Measurements from ENCODE around the gene XPOT.
"Not testable (repeated sequence)": the region's sequence is repeated elsewhere in the genome, so short reads cannot be mapped to it uniquely, and the experiment has no call there.

The XPOT gene, protein sequence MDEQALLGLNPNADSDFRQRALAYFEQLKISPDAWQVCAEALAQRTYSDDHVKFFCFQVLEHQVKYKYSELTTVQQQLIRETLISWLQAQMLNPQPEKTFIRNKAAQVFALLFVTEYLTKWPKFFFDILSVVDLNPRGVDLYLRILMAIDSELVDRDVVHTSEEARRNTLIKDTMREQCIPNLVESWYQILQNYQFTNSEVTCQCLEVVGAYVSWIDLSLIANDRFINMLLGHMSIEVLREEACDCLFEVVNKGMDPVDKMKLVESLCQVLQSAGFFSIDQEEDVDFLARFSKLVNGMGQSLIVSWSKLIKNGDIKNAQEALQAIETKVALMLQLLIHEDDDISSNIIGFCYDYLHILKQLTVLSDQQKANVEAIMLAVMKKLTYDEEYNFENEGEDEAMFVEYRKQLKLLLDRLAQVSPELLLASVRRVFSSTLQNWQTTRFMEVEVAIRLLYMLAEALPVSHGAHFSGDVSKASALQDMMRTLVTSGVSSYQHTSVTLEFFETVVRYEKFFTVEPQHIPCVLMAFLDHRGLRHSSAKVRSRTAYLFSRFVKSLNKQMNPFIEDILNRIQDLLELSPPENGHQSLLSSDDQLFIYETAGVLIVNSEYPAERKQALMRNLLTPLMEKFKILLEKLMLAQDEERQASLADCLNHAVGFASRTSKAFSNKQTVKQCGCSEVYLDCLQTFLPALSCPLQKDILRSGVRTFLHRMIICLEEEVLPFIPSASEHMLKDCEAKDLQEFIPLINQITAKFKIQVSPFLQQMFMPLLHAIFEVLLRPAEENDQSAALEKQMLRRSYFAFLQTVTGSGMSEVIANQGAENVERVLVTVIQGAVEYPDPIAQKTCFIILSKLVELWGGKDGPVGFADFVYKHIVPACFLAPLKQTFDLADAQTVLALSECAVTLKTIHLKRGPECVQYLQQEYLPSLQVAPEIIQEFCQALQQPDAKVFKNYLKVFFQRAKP

GRCh38 chr12:64403707-64404469 lies at the start of gene XPOT:
XPOT (plus strand) TSS chr12:64404392; CDS start chr12:64410036, 5,644 bp downstream.
- DNase-seq (ENCODE audit: low read depth), result peak; percentile 97

DNA sequence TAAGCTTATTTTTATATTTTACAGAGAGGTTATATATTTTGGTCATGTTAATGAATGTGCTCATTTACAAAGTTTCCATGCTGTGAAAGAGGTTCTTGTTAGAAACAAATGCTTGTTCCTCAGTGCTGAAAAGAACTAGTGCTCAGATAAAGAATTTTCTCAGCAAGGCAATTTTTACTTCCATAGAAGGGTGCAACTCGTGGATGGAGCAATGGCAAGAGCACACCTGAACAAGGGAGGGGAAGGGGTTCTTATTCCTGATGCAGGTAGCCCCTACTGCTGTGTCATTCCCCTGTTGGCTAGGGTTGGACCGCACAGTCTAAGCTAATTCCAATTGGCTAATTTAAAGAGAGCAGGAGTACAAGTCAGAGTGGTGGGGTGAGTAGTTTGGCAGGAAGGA lies 48.0 kb upstream of the XPOT start:
- DNase-seq (ENCODE audit: low read depth), result not testable (repeated sequence)

DNA sequence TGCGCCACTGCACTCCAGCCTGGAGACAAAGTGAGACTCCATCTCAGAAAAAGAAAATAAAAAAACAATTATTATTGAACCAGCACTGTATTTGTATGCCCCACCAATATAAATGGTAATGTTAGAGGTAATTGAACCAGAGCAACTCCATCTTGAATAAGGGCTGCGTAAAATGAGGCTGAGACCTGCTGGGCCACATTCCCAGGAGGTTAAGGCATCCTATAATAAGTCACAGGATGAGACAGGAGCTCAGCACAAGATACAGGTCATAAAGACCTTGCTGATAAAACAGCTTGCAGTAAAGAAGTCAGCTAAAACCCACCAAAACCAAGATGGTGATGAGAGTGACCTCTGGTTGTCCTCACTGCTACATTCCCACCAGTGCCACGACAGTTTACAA lies 43.0 kb upstream of the XPOT start:
- DNase-seq (ENCODE audit: low read depth), result not testable (repeated sequence)

DNA sequence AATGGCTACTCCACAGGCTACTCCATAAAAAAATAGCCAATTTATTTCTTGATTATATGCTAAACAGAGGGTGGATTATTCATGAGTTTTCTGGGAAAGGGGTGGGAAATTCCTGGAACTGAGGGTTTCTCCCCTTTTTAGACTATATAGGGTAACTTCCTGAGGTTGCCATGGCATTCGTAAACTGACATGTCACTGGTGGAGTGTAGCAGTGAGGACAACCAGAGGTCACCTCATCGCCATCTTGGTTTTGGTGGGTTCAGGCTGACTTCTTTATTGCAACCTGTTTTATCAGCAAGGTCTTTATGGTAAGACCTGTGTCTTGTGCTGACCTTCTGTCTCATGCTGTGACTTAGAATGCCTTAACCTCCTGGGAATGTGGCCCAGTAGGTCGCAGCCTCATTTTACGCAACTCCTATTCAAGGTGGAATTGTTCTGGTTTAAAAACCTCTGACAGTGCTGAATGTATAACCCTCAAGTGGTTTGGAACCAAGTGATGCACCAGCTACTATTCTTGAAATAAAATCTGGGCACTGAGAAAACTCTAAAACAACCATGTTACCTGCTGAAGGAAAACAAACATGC lies 41.4 kb upstream of the XPOT start:
- DNase-seq (ENCODE audit: low read depth), result no peak

- no peak for DNase-seq (ENCODE audit: low read depth)
Measured at GRCh38 chr12:64383675-64384074, 20.5 kb upstream of the XPOT start.

DNA sequence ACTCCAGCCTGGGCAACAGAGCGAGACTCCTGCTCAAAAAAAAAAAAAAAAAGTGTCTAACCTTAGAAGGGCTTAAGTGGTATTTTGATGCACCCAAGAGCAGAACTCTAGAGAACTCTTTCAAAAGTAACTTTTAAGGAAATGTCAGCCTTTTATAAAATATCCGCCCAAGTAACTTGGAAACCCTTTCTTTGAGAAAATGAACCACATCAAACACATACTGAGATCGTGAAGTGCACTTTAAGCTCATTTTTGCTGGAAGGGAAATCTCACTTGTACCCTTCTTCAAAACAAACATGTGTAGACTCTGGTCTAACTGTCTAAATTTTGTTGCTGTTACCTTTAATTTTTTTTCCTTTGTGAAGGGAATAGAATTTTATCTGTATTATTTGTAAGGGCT lies 19.2 kb upstream of the XPOT start:
- no peak for DNase-seq (ENCODE audit: low read depth)

DNA sequence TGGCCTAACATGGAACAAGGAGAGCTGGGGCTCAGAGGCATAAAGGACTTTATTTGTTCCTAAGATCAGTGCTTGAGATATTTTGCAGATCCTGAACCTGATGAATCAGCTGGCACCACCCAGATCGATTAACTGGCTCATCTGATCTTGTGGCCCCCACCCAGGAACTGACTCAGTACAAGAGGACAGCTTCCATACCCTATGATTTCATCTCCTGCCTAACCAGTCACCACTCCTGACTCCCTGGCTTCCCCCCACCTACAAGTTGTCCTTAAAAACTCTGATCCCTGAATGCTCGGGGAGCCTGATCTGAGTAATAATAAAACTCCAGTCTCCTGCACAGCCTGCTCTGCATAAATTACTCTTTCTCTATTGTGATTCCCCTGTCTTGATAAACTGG lies 18.7 kb upstream of the XPOT start:
- DNase-seq (ENCODE audit: low read depth), result no peak

- no peak for DNase-seq (ENCODE audit: low read depth)
Measured at GRCh38 chr12:64387197-64387816, 16.9 kb upstream of the XPOT start.

DNA sequence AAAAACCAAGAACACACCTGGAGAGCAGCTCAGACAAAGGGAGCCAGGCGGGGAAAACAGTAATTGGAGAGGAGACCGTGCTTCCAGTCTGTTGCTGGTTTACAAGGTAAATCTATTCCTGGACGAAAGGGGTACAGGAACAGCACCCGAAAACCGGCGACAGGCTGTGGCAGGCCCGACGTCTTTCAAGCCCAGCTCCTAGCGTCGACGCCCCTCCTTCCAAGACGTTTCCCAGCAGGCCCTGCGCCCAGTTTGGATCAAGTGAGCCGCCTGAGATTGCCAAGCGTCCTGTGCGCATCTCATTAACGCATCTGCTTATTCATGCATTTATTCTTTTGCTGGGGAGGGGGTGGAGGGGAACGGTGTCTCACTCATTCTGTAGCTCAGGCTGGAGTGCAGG lies 15.0 kb upstream of the XPOT start:
- no peak for DNase-seq (ENCODE audit: low read depth)

DNA sequence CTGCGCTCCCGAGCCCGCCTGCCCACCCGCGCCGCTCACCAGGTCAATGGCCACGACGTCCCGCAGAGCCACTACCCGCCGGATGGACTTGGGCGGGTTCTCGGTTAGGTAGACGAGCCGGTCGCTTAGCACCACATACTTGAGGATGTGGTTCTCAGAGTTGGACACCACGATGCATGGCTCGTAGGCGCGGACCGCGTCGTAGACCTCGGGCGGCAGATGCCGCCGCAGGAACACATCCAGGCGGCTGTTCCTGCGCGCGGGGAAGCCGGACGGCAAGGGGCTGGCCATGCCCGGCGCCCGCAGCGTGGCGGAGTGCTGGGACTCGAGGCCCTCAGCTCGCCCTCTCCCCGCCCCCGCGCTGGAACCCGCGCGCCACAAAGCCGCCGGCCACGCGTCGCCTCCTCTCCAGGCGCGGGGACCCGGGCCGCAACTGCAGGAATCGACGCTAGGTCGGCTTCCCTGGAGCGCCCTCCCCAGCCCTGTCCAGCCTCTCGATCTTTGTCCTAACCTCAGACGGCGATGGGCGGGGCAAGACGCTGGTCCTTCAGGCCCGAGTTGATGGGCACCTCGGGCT lies 13.8 kb upstream of the XPOT start, which contains the start of gene C12orf56:
TSS of gene C12orf56 (minus strand) at position 484 of the 577 bp plus-strand sequence. CDS start at position 291, 193 bp downstream.
- no peak for DNase-seq (ENCODE audit: low read depth)

- DNase-seq (ENCODE audit: low read depth), result no peak
Measured at GRCh38 chr12:64392221-64392620, 12.0 kb upstream of the XPOT start.

DNA sequence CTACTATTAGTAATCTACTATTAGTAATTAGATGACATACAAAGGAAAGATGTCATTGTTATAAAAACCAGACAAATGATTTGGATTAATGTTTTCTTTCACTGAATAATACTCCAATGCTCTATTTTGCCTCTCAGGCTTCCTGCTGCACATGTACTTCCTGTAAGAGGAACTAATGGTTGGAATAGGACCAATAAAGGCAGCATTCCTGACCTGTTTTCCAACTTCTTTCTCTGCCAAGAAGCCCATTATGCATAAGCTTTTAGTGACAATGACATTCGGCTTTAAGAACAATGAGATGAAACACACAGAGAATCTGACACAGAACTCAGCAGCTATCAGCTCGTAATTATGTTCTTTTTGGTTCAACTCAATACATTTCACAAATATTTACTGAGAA lies 8.5 kb upstream of the XPOT start:
- DNase-seq (ENCODE audit: low read depth), result no peak

- DNase-seq (ENCODE audit: low read depth), result no peak
Measured at GRCh38 chr12:64400041-64400440, 4.2 kb upstream of the XPOT start.

DNA sequence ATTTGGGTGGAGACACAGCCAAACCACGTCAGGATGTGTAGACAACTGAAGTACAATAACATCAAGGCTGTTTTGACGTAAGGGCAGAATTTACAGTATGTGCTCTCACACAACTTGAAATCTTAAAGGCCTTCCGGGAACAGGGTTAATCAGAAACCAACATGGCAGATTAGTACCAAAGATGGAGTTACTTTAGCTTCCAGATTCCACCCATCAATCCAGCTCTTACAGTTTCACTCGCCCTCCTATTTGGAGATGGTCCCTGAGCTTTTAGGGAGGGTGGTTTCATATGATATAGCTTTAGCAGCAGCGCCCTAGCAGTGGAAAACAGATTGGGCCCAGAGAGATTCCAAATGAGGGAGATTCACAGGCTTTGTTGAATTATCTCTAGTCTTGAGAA lies 2.0 kb upstream of the XPOT start:
- DNase-seq (ENCODE audit: low read depth), result no peak

DNA sequence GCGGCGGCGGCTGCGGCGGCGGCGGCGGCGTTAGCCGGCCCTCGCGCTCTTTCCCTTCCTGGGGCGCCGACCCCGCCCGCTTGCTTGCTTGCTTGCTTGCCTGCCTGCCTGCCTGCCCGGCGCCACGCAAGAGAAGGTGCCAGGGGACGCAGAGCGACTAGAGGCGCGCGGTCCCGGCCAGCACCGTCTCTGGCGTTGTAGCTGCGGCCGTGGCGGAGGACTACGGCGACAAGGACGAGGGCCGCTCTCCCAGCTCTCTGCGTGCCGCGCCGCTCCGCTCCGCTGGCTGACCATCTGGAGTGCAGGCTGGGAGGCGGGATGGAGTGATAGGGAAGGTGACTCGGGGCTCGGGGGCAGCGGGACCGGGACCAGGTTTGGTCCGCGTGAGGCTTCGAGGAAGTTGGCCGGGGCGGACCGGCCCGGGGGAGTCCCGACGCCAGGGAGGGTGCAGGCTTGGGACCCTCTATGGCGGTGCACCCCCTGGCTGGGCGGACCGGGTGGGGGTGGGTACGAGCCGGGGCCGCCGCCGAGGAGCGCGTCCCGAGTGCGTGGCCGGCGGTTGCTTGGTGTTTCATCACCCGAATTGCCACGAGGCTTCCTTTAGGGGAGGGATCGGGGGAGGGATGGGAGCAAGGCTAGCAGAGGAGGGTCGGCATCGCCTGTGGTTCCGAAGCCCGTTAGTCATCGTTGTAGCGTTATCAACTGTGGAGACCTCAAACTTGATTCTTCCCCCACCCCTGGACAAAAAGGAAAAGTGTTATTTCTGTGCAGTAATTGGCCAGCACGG lies 471 bp downstream of the XPOT start:
- peak; percentile 85 for DNase-seq (ENCODE audit: low read depth)

DNA sequence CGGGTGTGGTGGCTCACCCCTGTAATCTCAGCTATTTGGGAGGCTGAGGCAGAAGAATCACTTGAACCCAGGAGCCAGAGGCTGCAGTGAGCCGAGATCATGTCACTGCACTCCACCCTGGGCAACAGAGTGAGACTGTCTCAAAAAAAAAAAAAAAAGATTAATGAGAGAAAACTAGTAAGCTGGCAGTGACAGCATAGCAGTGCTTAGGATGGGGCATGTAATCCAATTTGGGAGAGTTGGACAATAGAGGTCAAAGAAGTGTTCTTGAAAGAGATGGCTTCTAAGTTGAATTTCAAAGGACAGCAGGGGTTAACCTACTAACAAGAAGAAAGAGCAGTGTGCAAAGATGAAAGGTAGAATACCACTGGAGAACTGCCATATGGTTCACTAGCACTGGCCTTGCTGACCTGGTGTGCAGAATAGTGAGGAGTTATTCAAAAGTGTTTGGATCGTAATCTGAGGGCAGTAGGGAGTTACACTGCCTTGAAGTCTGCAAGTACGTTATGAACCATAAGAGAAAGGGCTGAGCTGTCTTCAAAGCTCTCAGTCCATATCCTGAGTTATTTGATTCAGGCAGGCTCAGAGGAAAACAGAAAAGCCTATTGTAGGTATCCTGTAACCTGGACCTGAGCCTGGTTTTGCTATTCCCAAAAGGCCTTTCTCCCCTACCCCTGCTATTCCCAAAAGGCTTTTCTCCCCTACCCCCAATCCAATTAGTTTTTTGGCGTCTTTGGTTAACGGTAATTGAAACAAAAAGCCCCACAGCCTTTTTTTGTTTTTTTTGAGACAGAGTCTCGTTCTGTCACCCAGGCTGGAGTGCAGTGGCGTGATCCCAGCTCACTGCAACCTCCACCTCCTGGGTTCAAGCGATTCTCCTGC lies 3.4 kb downstream of the XPOT start:
- DNase-seq (ENCODE audit: low read depth), result no peak

DNA sequence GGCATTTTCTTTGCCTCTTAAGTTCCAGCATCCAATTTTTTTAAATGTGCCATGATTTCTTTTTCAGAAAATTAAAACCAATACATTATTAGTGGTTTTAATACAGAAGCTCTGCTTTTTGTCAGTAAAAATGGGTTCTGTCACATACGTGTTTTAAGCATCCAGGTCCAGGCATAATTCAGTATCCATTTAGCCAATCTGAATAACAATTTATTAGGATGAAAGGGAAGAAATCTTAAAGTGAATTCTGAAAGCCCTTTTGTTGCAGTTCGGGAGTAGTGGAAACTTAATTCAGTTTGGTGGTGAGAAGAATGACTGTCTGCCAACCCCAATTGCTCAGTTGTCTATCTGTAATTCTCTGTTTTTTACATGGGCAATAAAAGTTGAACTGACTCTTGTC lies 7.2 kb downstream of the XPOT start:
- no peak for DNase-seq (ENCODE audit: low read depth)

DNA sequence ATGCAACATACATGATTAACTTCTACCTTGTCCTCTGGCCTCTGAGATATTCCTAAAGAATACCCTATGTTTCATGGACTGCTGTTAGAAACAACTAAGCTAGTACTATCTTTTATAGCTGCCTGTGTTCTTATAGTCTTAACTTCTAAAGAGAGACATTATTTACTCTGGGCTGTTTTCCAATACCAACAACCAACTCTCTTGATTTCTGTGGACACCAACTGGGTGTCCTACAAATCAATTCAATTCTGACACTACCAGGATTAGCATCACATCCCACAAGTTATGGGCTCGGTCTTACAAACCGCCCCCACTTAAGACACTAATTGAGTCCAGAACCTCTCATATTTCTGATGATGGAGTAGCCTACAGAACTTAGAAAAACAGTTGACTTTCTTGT lies 8.3 kb downstream of the XPOT start:
- DNase-seq (ENCODE audit: low read depth), result no peak

- DNase-seq (ENCODE audit: low read depth), result no peak
Measured at GRCh38 chr12:64413884-64414283, 9.7 kb downstream of the XPOT start.

Measured in fibroblast of the conjunctiva (primary cell).